Natural killer cell treated with Interleukin-12 subunit alpha and Interleukin-12 subunit beta and Interleukin-15 and Interleukin-18, amount 100 ng/mL, for 72 hours (primary cell): ENCODE results near the gene GPATCH2L. TPM values are rescaled to one million over a fixed set of nuclear protein-coding genes. Genes with fewer than 3 reads are reported as not detected.
A peak's percentile ranks its signal among the peaks of the same experiment; 100 is the strongest.

Source experiments
- ATAC-seq, 2 donors: fragments of 150-1000 bp; cut with Tn5 transposase in 1 of 2; sonication (Bioruptor Pico), chemical (Tn5 transposase) in 1 of 2; 2 replicates each; pipeline ENCODE4 v1.10.0; 2021
- DNase-seq: peaks from one replicate; pipeline ENCODE4 v3.0.0; 2022; ENCODE audit warnings: low spot score
- H3K27ac Mint-ChIP-seq, 2 donors: 1 replicate in 1 of 2; 2 replicates in 1 of 2; pipeline ENCODE4 v1.8.0; 2022; ENCODE audit warnings: mixed read lengths in 2 of 2, mild to moderate bottlenecking in 1 of 2, moderate library complexity in 1 of 2
- H3K27me3 Mint-ChIP-seq, 2 donors: 1 replicate in 1 of 2; 2 replicates in 1 of 2; pipeline ENCODE4 v1.8.0; 2022; ENCODE audit warnings: mixed read lengths in 2 of 2
- H3K36me3 Mint-ChIP-seq: one replicate; pipeline ENCODE4 v1.8.0; 2022; ENCODE audit warnings: mixed read lengths
- H3K4me1 Mint-ChIP-seq, 2 donors: 1 replicate in 1 of 2; 2 replicates in 1 of 2; pipeline ENCODE4 v1.8.0; 2022; ENCODE audit warnings: low read depth in 2 of 2, mixed read lengths in 2 of 2, mild to moderate bottlenecking in 1 of 2
- H3K4me3 Mint-ChIP-seq: one replicate; pipeline ENCODE4 v1.8.0; 2022; ENCODE audit warnings: mixed read lengths
- H3K9me3 Mint-ChIP-seq: 2 replicates; pipeline ENCODE4 v1.8.0; 2022; ENCODE audit warnings: mixed read lengths
- total RNA-seq, 2 donors: library from RNA; stranded (reverse); gene quantifications; one replicate each; pipeline ENCODE4 v1.2.3, GENCODE V29; 2022

GPATCH2L gene
- total RNA-seq, 2 donors from 2014 or later, result 66.0 to 91.7 TPM

- no peaks in the 10 kb centered on the region for H3K27me3 Mint-ChIP-seq
- peaks cover 28% of the 10 kb centered on the region for H3K36me3 Mint-ChIP-seq
- ATAC-seq (peak; percentile 89 to 94), DNase-seq (peak; percentile 88)
- H3K27ac Mint-ChIP-seq, result peak overlapping the region; percentile 93 to 98
- peak overlapping the region; percentile 98 for H3K4me3 Mint-ChIP-seq
- peaks cover 46 to 56% of the 10 kb centered on the region in 2 donors for H3K4me1 Mint-ChIP-seq
- peaks cover 5% of the 10 kb centered on the region for H3K9me3 Mint-ChIP-seq
Measured at GRCh38 chr14:76152333-76152681, 585 bp downstream of the GPATCH2L start.

GRCh38 chr14:76153919-76154318 lies 2.2 kb downstream of the GPATCH2L start:
- Mint-ChIP-seq H3K4me1 (peaks cover 55 to 70% of the 10 kb centered on the region in 2 donors), H3K27ac (peak overlapping the region; percentile 43 to 93), H3K27me3 (no peaks in the 10 kb centered on the region), H3K4me3 (peak overlapping the region; percentile 81), H3K9me3 (peaks cover 5% of the 10 kb centered on the region), H3K36me3 (peaks cover 33% of the 10 kb centered on the region)
- DNase-seq (no peak), ATAC-seq (no peak)

GRCh38 chr14:76154539-76155126 lies 2.9 kb downstream of the GPATCH2L start:
- H3K27ac Mint-ChIP-seq, result peak overlapping the region; percentile 43
- no peaks in the 10 kb centered on the region for H3K27me3 Mint-ChIP-seq
- ATAC-seq (no peak), DNase-seq (no peak)
- H3K4me1 Mint-ChIP-seq, result peaks cover 60 to 70% of the 10 kb centered on the region in 2 donors
- peaks cover 5% of the 10 kb centered on the region for H3K9me3 Mint-ChIP-seq
- H3K36me3 Mint-ChIP-seq, result peaks cover 40% of the 10 kb centered on the region
- H3K4me3 Mint-ChIP-seq, result peak overlapping the region; percentile 81

GRCh38 chr14:76163668-76164363 lies 12.1 kb downstream of the GPATCH2L start:
- Mint-ChIP-seq H3K4me1 (peaks cover 30% of the 10 kb centered on the region in 2 donors), H3K27ac (no peak overlapping the region), H3K36me3 (peaks cover 26% of the 10 kb centered on the region), H3K9me3 (no peaks in the 10 kb centered on the region), H3K27me3 (no peaks in the 10 kb centered on the region), H3K4me3 (no peak overlapping the region)
- DNase-seq, result no peak
- ATAC-seq, result no peak

GRCh38 chr14:76168531-76168930 lies 16.8 kb downstream of the GPATCH2L start:
- DNase-seq (no peak), ATAC-seq (no peak)
- peaks cover 11% of the 10 kb centered on the region for H3K36me3 Mint-ChIP-seq
- no peak overlapping the region for H3K4me3 Mint-ChIP-seq
- H3K9me3 Mint-ChIP-seq, result no peaks in the 10 kb centered on the region
- no peaks in the 10 kb centered on the region for H3K27me3 Mint-ChIP-seq
- H3K4me1 Mint-ChIP-seq, result peaks cover 17 to 25% of the 10 kb centered on the region in 2 donors
- H3K27ac Mint-ChIP-seq, result no peak overlapping the region

GRCh38 chr14:76169776-76170175 lies 18.1 kb downstream of the GPATCH2L start:
- peaks cover 7 to 16% of the 10 kb centered on the region in 2 donors for H3K4me1 Mint-ChIP-seq

GRCh38 chr14:76174982-76175381 lies 23.3 kb downstream of the GPATCH2L start:
- DNase-seq (no peak), ATAC-seq (no peak)
- no peaks in the 10 kb centered on the region for H3K9me3 Mint-ChIP-seq
- H3K27me3 Mint-ChIP-seq, result no peaks in the 10 kb centered on the region
- peaks cover 7 to 9% of the 10 kb centered on the region in 2 donors for H3K4me1 Mint-ChIP-seq
- peaks cover 16% of the 10 kb centered on the region for H3K36me3 Mint-ChIP-seq
- no peak overlapping the region for H3K27ac Mint-ChIP-seq
- H3K4me3 Mint-ChIP-seq, result no peak overlapping the region

More at GRCh38 chr14:76169776-76170175, 18.1 kb downstream of the GPATCH2L start:
- ATAC-seq (no peak), DNase-seq (no peak)
- H3K36me3 Mint-ChIP-seq, result peaks cover 11% of the 10 kb centered on the region
- no peak overlapping the region for H3K27ac Mint-ChIP-seq
- H3K27me3 Mint-ChIP-seq, result no peaks in the 10 kb centered on the region
- H3K9me3 Mint-ChIP-seq, result no peaks in the 10 kb centered on the region
- H3K4me3 Mint-ChIP-seq, result no peak overlapping the region

GRCh38 chr14:76175942-76176341 lies 24.2 kb downstream of the GPATCH2L start:
- Mint-ChIP-seq H3K27ac (no peak overlapping the region), H3K27me3 (no peaks in the 10 kb centered on the region), H3K9me3 (no peaks in the 10 kb centered on the region), H3K4me3 (no peak overlapping the region), H3K36me3 (peaks cover 16% of the 10 kb centered on the region), H3K4me1 (peaks cover 0 to 4% of the 10 kb centered on the region in 2 donors)
- no peak for DNase-seq
- no peak for ATAC-seq

GRCh38 chr14:76181546-76181945 lies 29.8 kb downstream of the GPATCH2L start:
- H3K4me3 Mint-ChIP-seq, result no peak overlapping the region
- ATAC-seq (no peak), DNase-seq (no peak)
- no peak overlapping the region for H3K27ac Mint-ChIP-seq
- peaks cover 0 to 15% of the 10 kb centered on the region in 2 donors for H3K4me1 Mint-ChIP-seq
- H3K36me3 Mint-ChIP-seq, result peaks cover 19% of the 10 kb centered on the region
- H3K9me3 Mint-ChIP-seq, result no peaks in the 10 kb centered on the region
- H3K27me3 Mint-ChIP-seq, result no peaks in the 10 kb centered on the region

GRCh38 chr14:76186308-76187027 lies 34.7 kb downstream of the GPATCH2L start:
- peaks cover 23% of the 10 kb centered on the region for H3K36me3 Mint-ChIP-seq
- DNase-seq (no peak), ATAC-seq (no peak)
- peaks cover 10 to 26% of the 10 kb centered on the region in 2 donors for H3K4me1 Mint-ChIP-seq
- no peak overlapping the region for H3K4me3 Mint-ChIP-seq
- no peaks in the 10 kb centered on the region for H3K27me3 Mint-ChIP-seq
- no peak overlapping the region for H3K27ac Mint-ChIP-seq
- H3K9me3 Mint-ChIP-seq, result no peaks in the 10 kb centered on the region

GRCh38 chr14:76191297-76191696 lies 39.6 kb downstream of the GPATCH2L start:
- Mint-ChIP-seq H3K9me3 (no peaks in the 10 kb centered on the region), H3K4me3 (no peak overlapping the region), H3K36me3 (peaks cover 25% of the 10 kb centered on the region), H3K27me3 (no peaks in the 10 kb centered on the region), H3K4me1 (peaks cover 10 to 14% of the 10 kb centered on the region in 2 donors), H3K27ac (no peak overlapping the region)
- DNase-seq (no peak), ATAC-seq (no peak)

GRCh38 chr14:76193696-76194095 lies 42.0 kb downstream of the GPATCH2L start:
- ATAC-seq, result no peak

GRCh38 chr14:76194327-76194726 lies 42.6 kb downstream of the GPATCH2L start:
- peaks cover 34% of the 10 kb centered on the region for H3K36me3 Mint-ChIP-seq
- no peak for DNase-seq
- H3K27me3 Mint-ChIP-seq, result no peaks in the 10 kb centered on the region
- H3K4me1 Mint-ChIP-seq, result no peaks in the 10 kb centered on the region
- no peak overlapping the region for H3K27ac Mint-ChIP-seq
- no peaks in the 10 kb centered on the region for H3K9me3 Mint-ChIP-seq
- no peak overlapping the region for H3K4me3 Mint-ChIP-seq
- no peak for ATAC-seq

More at GRCh38 chr14:76193696-76194095, 42.0 kb downstream of the GPATCH2L start:
- Mint-ChIP-seq H3K27me3 (no peaks in the 10 kb centered on the region), H3K36me3 (peaks cover 39% of the 10 kb centered on the region), H3K27ac (no peak overlapping the region), H3K9me3 (no peaks in the 10 kb centered on the region), H3K4me1 (peaks cover 4% of the 10 kb centered on the region in 2 donors), H3K4me3 (no peak overlapping the region)
- no peak for DNase-seq

GRCh38 chr14:76195003-76195402 lies 43.3 kb downstream of the GPATCH2L start:
- H3K4me3 Mint-ChIP-seq, result no peak overlapping the region
- no peaks in the 10 kb centered on the region for H3K9me3 Mint-ChIP-seq
- H3K4me1 Mint-ChIP-seq, result no peaks in the 10 kb centered on the region
- no peak for DNase-seq
- H3K36me3 Mint-ChIP-seq, result peaks cover 34% of the 10 kb centered on the region
- no peaks in the 10 kb centered on the region for H3K27me3 Mint-ChIP-seq
- H3K27ac Mint-ChIP-seq, result no peak overlapping the region
- no peak for ATAC-seq
